Mucosa of rectum (tissue), 2 donors: Measurements from ENCODE around the gene IGSF3.
A peak's percentile ranks its signal among the peaks of the same experiment; 100 is the strongest.
"Not testable (repeated sequence)": the region's sequence is repeated elsewhere in the genome, so short reads cannot be mapped to it uniquely, and the experiment has no call there.

Experiments
- H3K27ac ChIP-seq, 2 donors: one replicate each; pipeline ENCODE4 v1.7.0; 2013; ENCODE audit warnings: inconsistent platforms in 2 of 2, low read depth in 2 of 2, low read length in 2 of 2
- H3K27me3 ChIP-seq, 2 donors: one replicate each; pipeline ENCODE4 v1.7.0; 2013; ENCODE audit warnings: low read length in 2 of 2; ENCODE audit not compliant: control insufficient read depth in 2 of 2, insufficient read depth in 2 of 2
- H3K36me3 ChIP-seq, 2 donors: one replicate each; pipeline ENCODE4 v1.7.0; 2013; ENCODE audit warnings: low read length in 2 of 2; ENCODE audit not compliant: control insufficient read depth in 2 of 2, insufficient read depth in 2 of 2
- H3K4me1 ChIP-seq, 2 donors: one replicate each; pipeline ENCODE4 v1.7.0; 2013; ENCODE audit warnings: low read length in 2 of 2, mild to moderate bottlenecking in 1 of 2; ENCODE audit not compliant: control insufficient read depth in 2 of 2, insufficient read depth in 2 of 2
- H3K4me3 ChIP-seq, 2 donors: one replicate each; pipeline ENCODE4 v1.7.0; 2013; ENCODE audit warnings: low read length in 2 of 2
- H3K9ac ChIP-seq, 2 donors: one replicate each; pipeline ENCODE4 v1.7.0; 2013; ENCODE audit warnings: low read length in 2 of 2, low read depth in 1 of 2, mild to moderate bottlenecking in 1 of 2
- H3K9me3 ChIP-seq, 2 donors: one replicate each; pipeline ENCODE4 v1.7.0; 2013; ENCODE audit warnings: low read length in 2 of 2; ENCODE audit not compliant: control insufficient read depth in 2 of 2
- donor health status: healthy.
- donor health status: Normal muscosa, but diverticular disease.

The IGSF3 gene

DNA sequence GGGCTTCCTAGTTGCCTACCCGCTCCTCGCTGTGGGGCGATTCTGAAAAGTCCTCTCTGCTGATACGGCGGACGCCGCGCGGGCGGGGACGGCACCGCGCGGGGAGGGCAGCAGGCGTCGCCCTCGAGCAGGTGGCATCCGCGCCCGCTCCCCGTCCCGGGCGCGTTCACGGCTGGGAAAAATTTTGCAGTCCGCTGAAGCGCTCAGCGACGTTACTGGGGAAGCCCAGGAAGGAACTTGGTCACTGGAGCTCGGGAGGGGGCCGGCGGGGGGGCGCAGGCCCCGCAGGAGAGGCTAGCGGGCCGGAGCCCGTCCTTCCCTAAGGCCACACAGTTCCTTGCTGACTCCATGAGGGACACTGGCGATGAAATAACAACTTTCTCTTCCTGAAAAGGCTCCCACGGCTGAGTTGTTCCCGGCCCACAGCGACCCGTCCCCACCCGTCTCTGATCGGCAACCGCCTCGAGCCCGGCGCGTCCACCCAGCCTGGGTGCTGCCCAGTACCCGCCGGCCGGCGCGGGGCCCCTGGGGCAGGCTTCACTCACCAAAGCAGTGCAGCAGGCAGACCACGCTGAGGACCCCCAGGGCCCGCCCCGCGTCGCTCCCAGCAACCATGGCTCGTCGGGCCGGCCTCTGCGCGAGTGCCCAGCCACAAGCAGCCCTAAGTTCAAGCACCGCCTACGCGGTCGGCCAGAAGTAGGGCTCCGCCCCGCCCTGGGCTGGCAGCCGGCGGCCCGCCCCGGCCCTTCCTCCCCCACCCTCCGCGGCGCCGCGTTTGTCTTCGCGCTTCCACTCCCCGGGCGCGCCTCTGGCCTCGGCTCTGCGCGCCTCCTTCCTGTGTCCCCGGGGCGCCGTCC is 96.9 kb downstream of the IGSF3 start, which contains the start of gene CD58:
Gene CD58, minus strand, starts transcription at position 669 of the 857 bp plus-strand sequence. Its CDS starts 54 bp downstream, at position 615.
- Histone ChIP-seq H3K36me3 (peaks cover 0 to 3% of the 10 kb centered on the region in 2 donors), H3K9ac (peak within 1 kb of the TSS; percentile 87 to 97), H3K27me3 (no peaks in the 10 kb centered on the region), H3K4me3 (peak within 1 kb of the TSS; percentile 89 to 92), H3K27ac (peak within 1 kb of the TSS; percentile 94 to 99), H3K9me3 (no peaks in the 10 kb centered on the region), H3K4me1 (peaks cover 15 to 16% of the 10 kb centered on the region in 2 donors)

- Histone ChIP-seq H3K9ac (peak overlapping the region; percentile 87 to 89), H3K27ac (peak overlapping the region; percentile 94 to 99), H3K36me3 (peaks cover 0 to 3% of the 10 kb centered on the region in 2 donors), H3K4me1 (peaks cover 15 to 16% of the 10 kb centered on the region in 2 donors), H3K4me3 (peak overlapping the region; percentile 89 to 92), H3K27me3 (no peaks in the 10 kb centered on the region), H3K9me3 (no peaks in the 10 kb centered on the region)
These were observed 97.7 kb downstream of the IGSF3 start for GRCh38 chr1:116569776-116570357.

GRCh38 chr1:116569381-116569670 is 98.2 kb downstream of the IGSF3 start:
- H3K4me1 ChIP-seq = peaks cover 15 to 16% of the 10 kb centered on the region in 2 donors
- H3K4me3 ChIP-seq = peak overlapping the region; percentile 89 to 92

GRCh38 chr1:116568662-116569380 is 98.7 kb downstream of the IGSF3 start:
- H3K9me3 ChIP-seq = no peaks in the 10 kb centered on the region

More at GRCh38 chr1:116569381-116569670, 98.2 kb downstream of the IGSF3 start:
- H3K9ac ChIP-seq = peak overlapping the region in 1 of 2 donors; percentile 87
- peaks cover 0 to 3% of the 10 kb centered on the region in 2 donors for H3K36me3 ChIP-seq
- H3K27me3 ChIP-seq = no peaks in the 10 kb centered on the region
- no peak overlapping the region for H3K27ac ChIP-seq
- no peaks in the 10 kb centered on the region for H3K9me3 ChIP-seq

DNA sequence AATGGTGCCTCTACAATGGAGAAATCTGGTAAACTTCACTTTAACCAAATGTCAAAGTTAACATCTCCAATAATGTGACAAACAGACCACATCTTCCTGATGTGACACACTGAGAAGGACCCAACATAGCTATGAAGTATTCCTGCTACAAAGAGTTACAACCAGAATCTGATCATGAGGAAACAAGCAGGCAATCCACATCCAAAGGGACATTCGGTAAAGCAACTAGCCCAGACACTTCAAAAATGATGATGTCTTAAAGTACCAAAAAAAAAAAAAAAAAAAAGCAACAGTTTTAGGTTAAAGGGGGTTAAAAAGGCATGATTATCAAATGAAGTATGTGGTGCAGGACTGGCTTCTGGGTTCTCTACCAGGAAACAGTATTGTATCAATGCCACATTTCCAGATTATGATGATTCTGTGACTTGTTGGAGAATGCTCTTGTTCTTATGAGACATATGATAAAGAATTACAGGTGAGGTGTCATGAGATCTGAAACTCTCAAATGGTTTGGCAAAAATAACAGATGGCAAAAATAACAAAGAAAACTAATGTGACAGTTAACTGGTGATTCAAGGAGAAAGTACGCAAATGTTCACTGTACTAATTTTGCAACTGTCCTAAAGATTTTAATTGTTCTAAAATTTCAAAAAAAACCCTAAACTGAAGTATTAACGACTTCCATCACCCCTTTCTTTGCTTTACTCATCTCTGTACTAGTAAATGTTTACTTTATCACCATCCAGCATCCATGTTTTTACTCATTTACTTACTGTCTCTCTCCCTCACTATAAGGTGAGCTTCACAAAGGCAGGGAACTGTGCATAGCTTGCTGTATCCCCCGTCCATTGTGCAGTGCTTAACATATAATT is 99.5 kb downstream of the IGSF3 start:
- Histone ChIP-seq H3K27ac (no peak overlapping the region), H3K9ac (no peak overlapping the region), H3K4me3 (no peak overlapping the region), H3K27me3 (no peaks in the 10 kb centered on the region), H3K4me1 (peaks cover 15 to 16% of the 10 kb centered on the region in 2 donors), H3K9me3 (no peaks in the 10 kb centered on the region), H3K36me3 (peaks cover 0 to 3% of the 10 kb centered on the region in 2 donors)

More at GRCh38 chr1:116568662-116569380, 98.7 kb downstream of the IGSF3 start:
- Histone ChIP-seq H3K36me3 (peaks cover 0 to 3% of the 10 kb centered on the region in 2 donors), H3K4me1 (peaks cover 15 to 16% of the 10 kb centered on the region in 2 donors), H3K9ac (peak overlapping the region in 1 of 2 donors; percentile 87), H3K4me3 (peak overlapping the region; percentile 89 to 92), H3K27me3 (no peaks in the 10 kb centered on the region), H3K27ac (no peak overlapping the region)

DNA sequence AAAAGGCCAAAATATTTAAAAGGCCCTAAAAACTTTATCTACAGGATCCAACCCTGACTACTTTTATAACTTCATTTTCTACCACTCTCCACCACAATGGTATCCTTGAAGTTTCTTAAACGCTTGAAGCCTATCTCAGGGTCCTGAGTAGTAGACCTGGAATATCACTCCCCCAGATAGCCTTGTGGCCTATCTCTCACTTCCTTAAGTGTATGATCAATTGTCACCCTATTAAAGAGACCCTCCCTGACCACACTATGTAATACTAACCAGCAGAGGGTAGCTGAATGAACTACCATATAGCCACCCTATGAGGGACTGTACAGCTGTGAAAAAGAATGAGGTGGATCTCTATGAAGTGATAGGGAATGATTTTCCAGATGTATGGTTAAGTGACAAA is 102.3 kb downstream of the IGSF3 start:
- Histone ChIP-seq H3K36me3 (peaks cover 0 to 3% of the 10 kb centered on the region in 2 donors), H3K4me3 (no peak overlapping the region), H3K9ac (no peak overlapping the region), H3K9me3 (no peaks in the 10 kb centered on the region), H3K4me1 (peaks cover 8 to 16% of the 10 kb centered on the region in 2 donors), H3K27me3 (no peaks in the 10 kb centered on the region), H3K27ac (no peak overlapping the region)

DNA sequence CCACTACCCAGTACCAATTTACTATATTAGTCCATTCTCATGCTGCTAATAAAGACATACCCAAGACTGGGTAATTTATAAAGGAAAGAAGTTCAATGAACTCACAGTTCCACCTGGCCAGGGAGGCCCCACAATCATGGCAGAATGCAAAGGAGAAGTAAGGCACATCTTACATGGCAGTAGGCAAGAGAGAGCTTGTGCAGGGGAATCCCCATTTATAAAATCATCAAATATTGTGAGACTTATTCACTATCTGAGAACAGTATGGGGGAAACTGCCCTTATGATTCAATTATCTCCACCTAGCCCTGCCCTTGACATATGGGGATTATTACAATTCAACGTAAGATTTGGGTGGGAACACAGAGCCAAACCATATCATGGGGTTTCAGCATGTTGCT is 103.1 kb downstream of the IGSF3 start:
- Histone ChIP-seq H3K36me3 (peaks cover 0 to 3% of the 10 kb centered on the region in 2 donors), H3K27me3 (no peaks in the 10 kb centered on the region), H3K9ac (no peak overlapping the region), H3K9me3 (no peaks in the 10 kb centered on the region), H3K4me3 (no peak overlapping the region), H3K27ac (no peak overlapping the region), H3K4me1 (peaks cover 2 to 9% of the 10 kb centered on the region in 2 donors)

- not testable (repeated sequence) for H3K27ac ChIP-seq, H3K4me3 ChIP-seq, H3K27me3 ChIP-seq, H3K9me3 ChIP-seq, H3K4me1 ChIP-seq, H3K36me3 ChIP-seq, H3K9ac ChIP-seq
These were observed 105.1 kb downstream of the IGSF3 start for GRCh38 chr1:116562465-116562864.

- Histone ChIP-seq H3K9ac (no peak overlapping the region), H3K27ac (no peak overlapping the region), H3K27me3 (no peaks in the 10 kb centered on the region), H3K36me3 (peaks cover 0 to 3% of the 10 kb centered on the region in 2 donors), H3K4me3 (no peak overlapping the region), H3K9me3 (no peaks in the 10 kb centered on the region), H3K4me1 (peaks cover 5 to 7% of the 10 kb centered on the region in 2 donors)
These were observed 106.0 kb downstream of the IGSF3 start for GRCh38 chr1:116561563-116561962.
